Astrocyte (in vitro differentiated cells and primary cell): ENCODE measurements around the gene DSCAM. TPM values are rescaled to one million over a fixed set of nuclear protein-coding genes. Genes with fewer than 3 reads are reported as not detected.

Experiments
- DNase-seq: peaks from one replicate; pipeline ENCODE4 v3.0.0-alpha.2; 2010; ENCODE audit warnings: low read depth
- FAIRE-seq: peaks from 2 replicates; lab custom pipeline; 2011; peaks lifted over from hg19 to GRCh38; lab: Jason Lieb, UNC
- H2AFZ ChIP-seq: 2 replicates; pipeline ENCODE4 v1.6.0; 2012; ENCODE audit warnings: low read depth, low read length, inconsistent platforms
- H3K27ac ChIP-seq: 2 replicates; pipeline ENCODE4 v1.5.1; 2011; ENCODE audit warnings: low read depth, low read length, inconsistent platforms
- H3K27me3 ChIP-seq: 2 replicates; pipeline ENCODE4 v1.6.0; 2011; ENCODE audit warnings: low read length, inconsistent platforms; ENCODE audit not compliant: insufficient read depth
- H3K36me3 ChIP-seq: 2 replicates; pipeline ENCODE4 v1.5.1; 2011; ENCODE audit warnings: low read length, inconsistent platforms; ENCODE audit not compliant: insufficient read depth
- H3K4me1 ChIP-seq: 2 replicates; pipeline ENCODE4 v1.5.1; 2011; ENCODE audit warnings: low read length, inconsistent platforms; ENCODE audit not compliant: insufficient read depth
- H3K4me2 ChIP-seq: 2 replicates; pipeline ENCODE4 v1.6.0; 2012; ENCODE audit warnings: low read length, inconsistent platforms
- H3K4me3 ChIP-seq: 2 replicates; pipeline ENCODE4 v1.5.1; 2011; ENCODE audit warnings: low read depth, mild to moderate bottlenecking, low read length, inconsistent platforms; ENCODE audit not compliant: insufficient read depth
- H3K79me2 ChIP-seq: 2 replicates; pipeline ENCODE4 v1.6.0; 2012; ENCODE audit warnings: mild to moderate bottlenecking, low read length, inconsistent platforms; ENCODE audit not compliant: insufficient read depth
- H3K9ac ChIP-seq: 2 replicates; pipeline ENCODE4 v1.6.0; 2012; ENCODE audit warnings: mild to moderate bottlenecking, low read length, inconsistent platforms
- H3K9me3 ChIP-seq: 2 replicates; pipeline ENCODE4 v1.5.1; 2012; ENCODE audit warnings: low read depth, mild to moderate bottlenecking, low read length, inconsistent platforms; ENCODE audit not compliant: insufficient read depth
- H4K20me1 ChIP-seq: 2 replicates; pipeline ENCODE4 v1.6.0; 2012; ENCODE audit warnings: low read length, inconsistent platforms; ENCODE audit not compliant: insufficient read depth
- H3K27ac Mint-ChIP-seq: one replicate; pipeline ENCODE4 v1.8.0; 2021; ENCODE audit warnings: mild to moderate bottlenecking, mixed read lengths; ENCODE audit not compliant: unreplicated experiment
- H3K27me3 Mint-ChIP-seq: one replicate; pipeline ENCODE4 v1.8.0; 2021; ENCODE audit warnings: low read depth, mixed read lengths; ENCODE audit not compliant: unreplicated experiment
- H3K36me3 Mint-ChIP-seq: one replicate; pipeline ENCODE4 v1.8.0; 2021; ENCODE audit warnings: low read depth, mixed read lengths; ENCODE audit not compliant: unreplicated experiment
- H3K4me1 Mint-ChIP-seq: one replicate; pipeline ENCODE4 v1.8.0; 2021; ENCODE audit warnings: low read depth, mixed read lengths; ENCODE audit not compliant: unreplicated experiment
- H3K4me3 Mint-ChIP-seq: one replicate; pipeline ENCODE4 v1.8.0; 2021; ENCODE audit warnings: mild to moderate bottlenecking, moderate library complexity, mixed read lengths; ENCODE audit not compliant: unreplicated experiment
- H3K9me3 Mint-ChIP-seq: one replicate; pipeline ENCODE4 v1.8.0; 2021; ENCODE audit warnings: mild to moderate bottlenecking, mixed read lengths; ENCODE audit not compliant: unreplicated experiment
- EZH2 ChIP-seq: IDR thresholded peaks from 2 replicates; pipeline ENCODE4 v1.6.1; 2012; ENCODE audit warnings: mild to moderate bottlenecking, low read length, inconsistent platforms; ENCODE audit not compliant: insufficient read depth
- total RNA-seq: library from RNA; stranded (reverse); gene quantifications from 2 replicates; pipeline ENCODE4 v1.2.1, GENCODE V29; 2021
- TF ChIP-seq, protein P1 (sequence below): IDR thresholded peaks from 2 replicates; pipeline ENCODE4 v1.5.1; 2011; ENCODE audit warnings: low read depth, mild to moderate bottlenecking, inconsistent platforms, low read length, moderate library complexity; ENCODE audit not compliant: insufficient read depth

Gene DSCAM
- total RNA-seq, 1 donor from 2014 or later, result 0.18 TPM

DNA sequence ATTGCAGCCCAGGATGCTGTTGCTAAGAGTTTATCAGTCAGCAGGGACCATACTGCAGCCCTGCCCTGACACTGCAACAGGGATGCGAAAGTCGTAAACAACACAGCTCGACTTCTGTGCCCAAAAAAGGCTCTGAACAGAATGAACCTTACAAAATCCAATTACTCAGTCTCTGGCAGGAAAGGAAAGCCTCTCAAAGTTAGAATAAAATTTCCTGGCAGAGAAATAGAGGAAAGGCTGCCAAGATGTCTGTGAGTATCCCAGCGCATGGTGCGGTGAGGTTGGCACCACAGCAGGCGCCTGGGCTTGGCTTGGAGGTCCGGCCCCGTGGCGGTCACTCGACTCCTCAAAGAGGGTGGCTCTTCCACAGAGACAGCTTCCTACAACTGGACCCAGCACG is 794.0 kb downstream of the DSCAM start:
- Mint-ChIP-seq H3K9me3 (peaks cover 5% of the 10 kb centered on the region), H3K4me1 (peaks cover 2% of the 10 kb centered on the region), H3K27me3 (peaks cover 5% of the 10 kb centered on the region), H3K27ac (no peak overlapping the region), H3K4me3 (no peak overlapping the region), H3K36me3 (no peaks in the 10 kb centered on the region)
- no peaks in the 10 kb centered on the region for H4K20me1 ChIP-seq
- no peaks in the 10 kb centered on the region for H3K27me3 ChIP-seq
- H3K36me3 ChIP-seq, result no peaks in the 10 kb centered on the region
- no peak for TF ChIP-seq EZH2
- TF ChIP-seq, protein P1, sequence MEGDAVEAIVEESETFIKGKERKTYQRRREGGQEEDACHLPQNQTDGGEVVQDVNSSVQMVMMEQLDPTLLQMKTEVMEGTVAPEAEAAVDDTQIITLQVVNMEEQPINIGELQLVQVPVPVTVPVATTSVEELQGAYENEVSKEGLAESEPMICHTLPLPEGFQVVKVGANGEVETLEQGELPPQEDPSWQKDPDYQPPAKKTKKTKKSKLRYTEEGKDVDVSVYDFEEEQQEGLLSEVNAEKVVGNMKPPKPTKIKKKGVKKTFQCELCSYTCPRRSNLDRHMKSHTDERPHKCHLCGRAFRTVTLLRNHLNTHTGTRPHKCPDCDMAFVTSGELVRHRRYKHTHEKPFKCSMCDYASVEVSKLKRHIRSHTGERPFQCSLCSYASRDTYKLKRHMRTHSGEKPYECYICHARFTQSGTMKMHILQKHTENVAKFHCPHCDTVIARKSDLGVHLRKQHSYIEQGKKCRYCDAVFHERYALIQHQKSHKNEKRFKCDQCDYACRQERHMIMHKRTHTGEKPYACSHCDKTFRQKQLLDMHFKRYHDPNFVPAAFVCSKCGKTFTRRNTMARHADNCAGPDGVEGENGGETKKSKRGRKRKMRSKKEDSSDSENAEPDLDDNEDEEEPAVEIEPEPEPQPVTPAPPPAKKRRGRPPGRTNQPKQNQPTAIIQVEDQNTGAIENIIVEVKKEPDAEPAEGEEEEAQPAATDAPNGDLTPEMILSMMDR, result no peak
- H3K4me3 ChIP-seq, result no peak overlapping the region
- no peak overlapping the region for H3K4me2 ChIP-seq
- no peak overlapping the region for H2AFZ ChIP-seq
- no peaks in the 10 kb centered on the region for H3K9me3 ChIP-seq
- H3K27ac ChIP-seq, result no peak overlapping the region
- H3K9ac ChIP-seq, result no peak overlapping the region
- FAIRE-seq, result no peak
- peak; percentile 10 for DNase-seq
- H3K79me2 ChIP-seq, result no peaks in the 10 kb centered on the region
- H3K4me1 ChIP-seq, result peaks cover 12% of the 10 kb centered on the region

DNA sequence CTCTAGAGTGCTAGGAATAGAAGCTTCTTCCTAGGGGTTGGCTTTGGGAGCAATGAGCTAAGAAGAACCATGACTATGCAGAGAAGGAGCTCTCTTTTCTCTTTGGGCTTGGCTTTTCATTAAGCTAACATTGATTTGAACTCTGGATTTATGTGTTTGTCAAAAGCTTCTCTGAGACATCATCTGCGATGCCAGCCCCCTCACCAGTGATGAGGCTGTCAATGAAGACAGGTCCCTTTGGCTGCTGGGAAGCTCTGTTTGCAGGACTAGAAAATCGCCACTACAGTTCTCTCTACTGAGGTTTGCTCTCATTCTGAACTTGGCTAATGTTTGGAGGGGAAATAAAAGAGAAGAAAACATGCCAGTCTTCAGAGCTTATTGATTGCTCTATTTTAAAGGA is 794.7 kb downstream of the DSCAM start:
- Histone ChIP-seq H3K27ac (no peak overlapping the region), H3K4me2 (no peak overlapping the region), H4K20me1 (no peaks in the 10 kb centered on the region), H3K4me3 (no peak overlapping the region), H2AFZ (no peak overlapping the region), H3K36me3 (no peaks in the 10 kb centered on the region), H3K27me3 (no peaks in the 10 kb centered on the region), H3K4me1 (peaks cover 17% of the 10 kb centered on the region), H3K79me2 (no peaks in the 10 kb centered on the region), H3K9ac (no peak overlapping the region), H3K9me3 (no peaks in the 10 kb centered on the region)
- TF ChIP-seq EZH2, result no peak
- TF ChIP-seq, protein P1, result no peak
- no peaks in the 10 kb centered on the region for H3K36me3 Mint-ChIP-seq
- no peak overlapping the region for H3K4me3 Mint-ChIP-seq
- H3K4me1 Mint-ChIP-seq, result peaks cover 2% of the 10 kb centered on the region
- H3K27ac Mint-ChIP-seq, result no peak overlapping the region
- peaks cover 5% of the 10 kb centered on the region for H3K27me3 Mint-ChIP-seq
- DNase-seq, result no peak
- no peak for FAIRE-seq
- H3K9me3 Mint-ChIP-seq, result peaks cover 5% of the 10 kb centered on the region

DNA sequence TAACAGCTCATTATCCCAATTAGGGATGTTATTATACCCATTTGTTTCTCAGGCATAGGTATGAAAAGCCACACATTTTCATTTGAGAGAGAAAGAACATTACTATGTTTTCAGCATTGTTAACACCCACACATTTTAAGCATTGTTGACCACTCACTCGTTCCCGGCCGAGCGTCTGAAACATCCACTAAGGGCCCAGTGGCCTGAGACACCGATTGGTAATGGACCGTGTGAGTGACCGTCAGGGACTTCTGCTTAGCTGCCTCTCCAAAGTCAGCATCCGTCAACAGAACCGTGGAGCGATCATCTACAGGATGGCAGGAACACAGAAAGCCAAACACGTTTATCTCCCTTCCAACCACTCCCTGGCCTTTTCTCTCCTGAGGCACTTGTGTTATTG is 795.2 kb downstream of the DSCAM start:
- no peaks in the 10 kb centered on the region for H3K27me3 ChIP-seq
- no peaks in the 10 kb centered on the region for H3K79me2 ChIP-seq
- no peaks in the 10 kb centered on the region for H3K36me3 Mint-ChIP-seq
- peaks cover 2% of the 10 kb centered on the region for H3K4me1 Mint-ChIP-seq
- H4K20me1 ChIP-seq, result no peaks in the 10 kb centered on the region
- no peaks in the 10 kb centered on the region for H3K36me3 ChIP-seq
- FAIRE-seq (no peak), DNase-seq (no peak)
- no peak overlapping the region for H3K4me3 ChIP-seq
- no peak overlapping the region for H3K27ac Mint-ChIP-seq
- no peak overlapping the region for H3K4me3 Mint-ChIP-seq
- peaks cover 5% of the 10 kb centered on the region for H3K27me3 Mint-ChIP-seq
- H3K9ac ChIP-seq, result no peak overlapping the region
- H2AFZ ChIP-seq, result no peak overlapping the region
- H3K4me1 ChIP-seq, result peaks cover 17% of the 10 kb centered on the region
- no peak overlapping the region for H3K4me2 ChIP-seq
- no peaks in the 10 kb centered on the region for H3K9me3 ChIP-seq
- peaks cover 5% of the 10 kb centered on the region for H3K9me3 Mint-ChIP-seq
- H3K27ac ChIP-seq, result no peak overlapping the region
- TF ChIP-seq, protein P1, result no peak
- no peak for TF ChIP-seq EZH2
